ENCODE measurements around the gene NUMA1. TPM values are rescaled to one million over a fixed set of nuclear protein-coding genes. Genes with fewer than 3 reads are reported as not detected.

NUMA1 gene
- total RNA-seq, 2 experiments from 2014 or later: 148 to 159 TPM

DNA sequence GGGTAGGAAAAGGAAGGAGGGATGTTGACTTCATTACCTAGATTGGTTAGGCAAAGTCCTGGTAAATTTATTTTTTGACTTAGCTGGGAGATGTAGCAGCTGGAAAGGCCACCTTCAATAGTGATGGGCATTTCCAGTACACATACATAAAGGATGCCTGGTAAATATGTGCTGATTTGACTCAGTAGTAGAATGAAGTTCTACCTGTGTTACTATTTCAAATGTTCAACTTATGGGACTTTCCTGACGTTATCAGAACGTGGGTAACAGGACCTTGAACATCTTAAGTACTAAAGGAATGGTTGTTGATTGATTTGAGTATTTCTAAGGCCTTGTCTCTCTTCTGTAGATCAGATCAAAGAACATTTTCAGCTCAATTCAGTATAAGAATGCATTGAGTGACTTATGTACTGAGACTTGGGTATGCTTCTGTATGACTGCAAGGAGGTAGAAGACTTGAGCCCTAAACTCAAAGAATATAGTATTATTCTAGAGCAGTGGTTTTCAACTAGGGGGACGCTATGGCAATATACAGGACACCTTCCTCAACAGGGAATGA lies 124.4 kb downstream of the NUMA1 start:
- BruUV-seq (replicated peaks): no TSS peak
- Histone ChIP-seq H3K9me2 (ENCODE audit: insufficient read depth, low read length) (no peaks in the 10 kb centered on the region), H3K79me2 (ENCODE audit: insufficient read depth, low read depth, low read length) (0 out of 2 replicates have a peak, but pooled peaks cover 9% of the 10 kb centered on the region), H3K36me3 (ENCODE audit: insufficient read depth, low read length) (peaks cover 13% of the 10 kb centered on the region), H3K4me3 (ENCODE audit: low read depth, low read length, poor library complexity, severe bottlenecking) (no peak overlapping the region), H3K9me3 (ENCODE audit: low read length) (no peaks in the 10 kb centered on the region), H3K27ac (ENCODE audit: low read depth, low read length, poor library complexity, severe bottlenecking) (no peak overlapping the region), H3K4me2 (ENCODE audit: low read length) (no peak overlapping the region), H4K20me1 (ENCODE audit: insufficient read depth, low read length) (no peaks in the 10 kb centered on the region; the same call in 1 of the 2 replicates), H2AFZ (ENCODE audit: low read length) (no peak overlapping the region), H3K4me1 (ENCODE audit: insufficient read depth, low read length, poor library complexity, severe bottlenecking) (peaks cover 8% of the 10 kb centered on the region)
- intact Hi-C loops (cut with micrococcal nuclease; ENCODE audit: unreplicated experiment): no loop called here
- TF ChIP-seq EZH2phosphoT487 (IDR thresholded peaks at IDR 0.05; ENCODE audit: borderline replicate concordance, low read depth, low read length): no peak
- TF ChIP-seq, protein P1, sequence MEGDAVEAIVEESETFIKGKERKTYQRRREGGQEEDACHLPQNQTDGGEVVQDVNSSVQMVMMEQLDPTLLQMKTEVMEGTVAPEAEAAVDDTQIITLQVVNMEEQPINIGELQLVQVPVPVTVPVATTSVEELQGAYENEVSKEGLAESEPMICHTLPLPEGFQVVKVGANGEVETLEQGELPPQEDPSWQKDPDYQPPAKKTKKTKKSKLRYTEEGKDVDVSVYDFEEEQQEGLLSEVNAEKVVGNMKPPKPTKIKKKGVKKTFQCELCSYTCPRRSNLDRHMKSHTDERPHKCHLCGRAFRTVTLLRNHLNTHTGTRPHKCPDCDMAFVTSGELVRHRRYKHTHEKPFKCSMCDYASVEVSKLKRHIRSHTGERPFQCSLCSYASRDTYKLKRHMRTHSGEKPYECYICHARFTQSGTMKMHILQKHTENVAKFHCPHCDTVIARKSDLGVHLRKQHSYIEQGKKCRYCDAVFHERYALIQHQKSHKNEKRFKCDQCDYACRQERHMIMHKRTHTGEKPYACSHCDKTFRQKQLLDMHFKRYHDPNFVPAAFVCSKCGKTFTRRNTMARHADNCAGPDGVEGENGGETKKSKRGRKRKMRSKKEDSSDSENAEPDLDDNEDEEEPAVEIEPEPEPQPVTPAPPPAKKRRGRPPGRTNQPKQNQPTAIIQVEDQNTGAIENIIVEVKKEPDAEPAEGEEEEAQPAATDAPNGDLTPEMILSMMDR (conservative IDR thresholded peaks at IDR 0.05; ENCODE audit: low read length): no peak
- no peak for DNase-seq (ENCODE audit: low spot score)
- POLR2A ChIA-PET: interaction anchor here (0.6 to 1.8 kb wide), 5 partner anchors 10 to 115 kb away, joined by 3 to 6 read pairs (median 3); partner anchors contain the start of gene RNF121
- CTCF ChIA-PET (ENCODE audit: unreplicated experiment): no interaction called here

Small RNA genes lying within 50 kb of the gene (microRNA-seq; reads per million reads assigned to microRNA genes)
- 3.8 reads per million for gene MIR3165 (ENCODE audit: borderline replicate concordance)

Small RNA genes lying within 50 kb of the gene (small RNA-seq; reads per million reads assigned to genes)
- gene MIR3165 (not detected), gene RNU6-72P (not detected)

Other genes with a start within 250 kb of the NUMA1 start
- not detected in 2 replicates for gene DEFB108B, start 247.3 kb downstream of the NUMA1 start, total RNA-seq (2014; rRNA removed; shearing (Covaris generic))
- not detected in 2 replicates for gene DEFB108B, start 247.3 kb downstream of the NUMA1 start, total RNA-seq (2022)
- not detected in 2 replicates for gene DEFB131B, start 202.1 kb downstream of the NUMA1 start, total RNA-seq (2014; rRNA removed; shearing (Covaris generic))
- gene DEFB131B, start 202.1 kb downstream of the NUMA1 start, total RNA-seq (2022): not detected in 2 replicates
- gene XNDC1N, start 151.9 kb downstream of the NUMA1 start, total RNA-seq (2014; rRNA removed; shearing (Covaris generic)): 32.2 and 33.3 TPM in 2 replicates
- 33.4 and 37.0 TPM in 2 replicates for gene XNDC1N, start 151.9 kb downstream of the NUMA1 start, total RNA-seq (2022)
- gene RNF121, start 151.5 kb downstream of the NUMA1 start, total RNA-seq (2014; rRNA removed; shearing (Covaris generic)): 17.6 and 24.6 TPM in 2 replicates
- gene RNF121, start 151.5 kb downstream of the NUMA1 start, total RNA-seq (2022): 28.1 and 28.5 TPM in 2 replicates
- gene IL18BP, start 81.6 kb downstream of the NUMA1 start, total RNA-seq (2014; rRNA removed; shearing (Covaris generic)): 4.2 and 5.7 TPM in 2 replicates
- 10.3 and 12.4 TPM in 2 replicates for gene IL18BP, start 81.6 kb downstream of the NUMA1 start, total RNA-seq (2022)
- 15.3 and 21.1 TPM in 2 replicates for gene LRRC51, start 308 bp upstream of the NUMA1 start, total RNA-seq (2014; rRNA removed; shearing (Covaris generic))
- 9.9 and 10.8 TPM in 2 replicates for gene LRRC51, start 308 bp upstream of the NUMA1 start, total RNA-seq (2022)
- gene LAMTOR1, start 22.8 kb upstream of the NUMA1 start, total RNA-seq (2014; rRNA removed; shearing (Covaris generic)): 50.7 and 64.1 TPM in 2 replicates
- 58.6 and 61.8 TPM in 2 replicates for gene LAMTOR1, start 22.8 kb upstream of the NUMA1 start, total RNA-seq (2022)
- not detected in 2 replicates for gene TOMT, start 25.4 kb upstream of the NUMA1 start, total RNA-seq (2014; rRNA removed; shearing (Covaris generic))
- not detected in 2 replicates for gene TOMT, start 25.4 kb upstream of the NUMA1 start, total RNA-seq (2022)
- 48.2 and 77.7 TPM in 2 replicates for gene ANAPC15, start 32.2 kb upstream of the NUMA1 start, total RNA-seq (2014; rRNA removed; shearing (Covaris generic))
- gene ANAPC15, start 32.2 kb upstream of the NUMA1 start, total RNA-seq (2022): 61.2 and 62.4 TPM in 2 replicates
- not detected in 2 replicates for gene FOLR3, start 55.2 kb upstream of the NUMA1 start, total RNA-seq (2014; rRNA removed; shearing (Covaris generic))
- not detected in 2 replicates for gene FOLR3, start 55.2 kb upstream of the NUMA1 start, total RNA-seq (2022)
- not detected in 2 replicates for gene FOLR1, start 111.6 kb upstream of the NUMA1 start, total RNA-seq (2014; rRNA removed; shearing (Covaris generic))
- gene FOLR1, start 111.6 kb upstream of the NUMA1 start, total RNA-seq (2022): not detected in 2 replicates
- gene FOLR2, start 136.3 kb upstream of the NUMA1 start, total RNA-seq (2014; rRNA removed; shearing (Covaris generic)): 13.4 and 14.4 TPM in 2 replicates
- 12.8 and 14.6 TPM in 2 replicates for gene FOLR2, start 136.3 kb upstream of the NUMA1 start, total RNA-seq (2022)
- gene INPPL1, start 144.2 kb upstream of the NUMA1 start, total RNA-seq (2014; rRNA removed; shearing (Covaris generic)): 60.9 and 103 TPM in 2 replicates
- 195 and 216 TPM in 2 replicates for gene INPPL1, start 144.2 kb upstream of the NUMA1 start, total RNA-seq (2022)
- not detected in 2 replicates for gene PHOX2A, start 163.6 kb upstream of the NUMA1 start, total RNA-seq (2014; rRNA removed; shearing (Covaris generic))
- gene PHOX2A, start 163.6 kb upstream of the NUMA1 start, total RNA-seq (2022): not detected in 2 replicates

All from OCI-LY7 (cell line).